Vagina (tissue), 2 donors: ENCODE results near the gene NSG1. TPM values are rescaled to one million over a fixed set of nuclear protein-coding genes. Genes with fewer than 3 reads are reported as not detected.

Experiments used
- DNase-seq, 2 donors: peaks; one replicate each; pipeline ENCODE4 v3.0.0-alpha.2; 2017; ENCODE audit errors: extremely low spot score in 2 of 2
- H3K27ac ChIP-seq: fragments of 200-600 bp; sonication (generic); one replicate; pipeline ENCODE4 v1.5.1; 2019
- H3K27me3 ChIP-seq: fragments of 200-600 bp; sonication (generic); one replicate; pipeline ENCODE4 v1.5.1; 2019
- H3K36me3 ChIP-seq, 2 donors: fragments of 200-600 bp; sonication (generic); one replicate each; pipeline ENCODE4 v1.5.1; 2017 to 2019
- H3K4me1 ChIP-seq: fragments of 200-600 bp; sonication (generic); one replicate; pipeline ENCODE4 v1.5.1; 2019
- H3K4me3 ChIP-seq, 2 donors: fragments of 200-600 bp; sonication (generic); 1 replicate in 1 of 2; 2 replicates in 1 of 2; pipeline ENCODE4 v1.5.1; 2016 to 2019
- H3K9me3 ChIP-seq: fragments of 200-600 bp; sonication (generic); one replicate; pipeline ENCODE4 v1.5.1; 2019
- POLR2A ChIP-seq, 2 donors: fragments of 450-650 bp; IDR thresholded peaks; one replicate each; pipeline ENCODE4 v1.6.1; 2017; ENCODE audit warnings: antibody characterized with exemption in 2 of 2, mild to moderate bottlenecking in 2 of 2, moderate library complexity in 2 of 2
- POLR2AphosphoS5 ChIP-seq, 2 donors: sonication (generic); formaldehyde crosslinking; IDR thresholded peaks; one replicate each; pipeline ENCODE4 v1.9.0; 2017; ENCODE audit warnings: antibody characterized with exemption in 2 of 2, mild to moderate bottlenecking in 2 of 2, low read depth in 1 of 2; ENCODE audit not compliant: insufficient read depth in 1 of 2
- intact Hi-C: fragments of 100-400 bp; cut with DNase I; formaldehyde crosslinking; loops from one replicate; pipeline ENCODE4 v1.15.1; 2023
- total RNA-seq: library from RNA; depleted of rRNA; stranded (reverse); fragments of >200 nt; gene quantifications from one replicate; pipeline ENCODE4 v1.2.3, GENCODE V29; 2016
- TF ChIP-seq, protein P1 (sequence below), 3 experiments: fragments of 450-650 bp in 2 of 3; fragments of 200-600 bp in 1 of 3; sonication (generic) in 1 of 3; IDR thresholded peaks; one replicate each; pipeline ENCODE4 v1.5.1; 2017 to 2019; ENCODE audit warnings: antibody characterized with exemption in 3 of 3, mild to moderate bottlenecking in 2 of 3, moderate library complexity in 2 of 3

NSG1 gene
- total RNA-seq, 1 donor from 2014 or later, result 32.9 TPM

DNA sequence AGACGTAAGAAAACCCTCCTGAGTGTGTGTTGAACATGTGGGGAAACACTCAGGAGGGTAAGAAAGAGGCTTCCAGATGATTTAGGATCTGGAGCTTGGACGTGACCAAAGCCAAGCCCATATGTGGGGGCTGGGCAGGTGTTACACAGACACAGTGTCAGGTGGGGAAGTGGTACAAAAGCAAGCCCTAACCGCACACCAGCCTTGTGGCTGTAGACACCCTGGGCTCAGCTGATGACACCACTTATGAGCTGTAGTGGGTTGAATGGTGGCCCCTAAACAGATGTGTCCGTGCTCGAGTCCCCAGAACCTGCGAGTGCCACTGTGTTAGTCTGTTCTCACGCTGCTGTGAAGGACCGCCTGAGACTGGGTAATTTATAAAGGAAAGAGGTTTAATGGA is 25.0 kb upstream of the NSG1 start:
- TF ChIP-seq POLR2AphosphoS5 (IDR thresholded peaks at IDR 0.05; ENCODE audit: insufficient read depth in 1 of 2, low read depth in 1 of 2) (no peak), POLR2A (IDR thresholded peaks at IDR 0.05) (no peak)
- TF ChIP-seq, protein P1, sequence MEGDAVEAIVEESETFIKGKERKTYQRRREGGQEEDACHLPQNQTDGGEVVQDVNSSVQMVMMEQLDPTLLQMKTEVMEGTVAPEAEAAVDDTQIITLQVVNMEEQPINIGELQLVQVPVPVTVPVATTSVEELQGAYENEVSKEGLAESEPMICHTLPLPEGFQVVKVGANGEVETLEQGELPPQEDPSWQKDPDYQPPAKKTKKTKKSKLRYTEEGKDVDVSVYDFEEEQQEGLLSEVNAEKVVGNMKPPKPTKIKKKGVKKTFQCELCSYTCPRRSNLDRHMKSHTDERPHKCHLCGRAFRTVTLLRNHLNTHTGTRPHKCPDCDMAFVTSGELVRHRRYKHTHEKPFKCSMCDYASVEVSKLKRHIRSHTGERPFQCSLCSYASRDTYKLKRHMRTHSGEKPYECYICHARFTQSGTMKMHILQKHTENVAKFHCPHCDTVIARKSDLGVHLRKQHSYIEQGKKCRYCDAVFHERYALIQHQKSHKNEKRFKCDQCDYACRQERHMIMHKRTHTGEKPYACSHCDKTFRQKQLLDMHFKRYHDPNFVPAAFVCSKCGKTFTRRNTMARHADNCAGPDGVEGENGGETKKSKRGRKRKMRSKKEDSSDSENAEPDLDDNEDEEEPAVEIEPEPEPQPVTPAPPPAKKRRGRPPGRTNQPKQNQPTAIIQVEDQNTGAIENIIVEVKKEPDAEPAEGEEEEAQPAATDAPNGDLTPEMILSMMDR (IDR thresholded peaks at IDR 0.05), result no peak
- no peak for DNase-seq
- no peak overlapping the region for H3K27ac ChIP-seq
- no peaks in the 10 kb centered on the region for H3K27me3 ChIP-seq
- intact Hi-C loops, result no loop called here
- no peaks in the 10 kb centered on the region for H3K4me1 ChIP-seq
- H3K36me3 ChIP-seq, result no peaks in the 10 kb centered on the region
- no peak overlapping the region for H3K4me3 ChIP-seq
- no peaks in the 10 kb centered on the region for H3K9me3 ChIP-seq

DNA sequence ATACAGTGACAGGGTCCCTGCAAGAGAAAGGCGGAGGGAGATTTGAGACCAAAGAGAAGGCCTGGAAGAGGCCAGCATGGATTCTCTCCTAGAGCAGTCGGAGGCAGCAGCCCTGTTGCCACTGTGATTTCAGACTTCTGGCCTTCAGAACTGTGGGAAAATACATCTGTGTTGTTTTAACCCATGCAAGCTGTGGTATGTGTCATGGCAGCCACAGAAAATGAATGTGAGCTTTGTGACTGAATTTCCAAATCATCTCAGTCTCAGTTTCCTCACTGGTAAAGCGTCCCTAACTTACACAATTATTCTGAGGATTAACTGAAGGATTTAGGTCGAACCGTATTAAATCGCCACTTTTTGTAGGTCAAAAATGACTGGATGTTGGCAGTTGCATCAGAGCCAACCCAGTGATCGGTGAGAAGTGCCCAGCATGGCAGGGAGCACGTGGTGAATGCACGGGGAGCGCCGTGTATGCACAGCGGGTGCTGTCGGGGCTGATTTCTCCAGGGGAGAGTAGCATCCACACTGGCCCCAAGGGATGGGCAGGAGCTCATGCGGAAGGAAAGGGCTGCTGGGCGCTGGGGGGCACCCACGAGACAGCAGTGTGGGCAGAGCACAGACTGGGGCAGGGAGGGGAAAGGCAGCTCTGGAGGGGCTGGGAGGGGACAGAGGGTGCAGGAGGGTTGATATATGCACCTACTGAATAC is 23.8 kb upstream of the NSG1 start:
- Histone ChIP-seq H3K27me3 (no peaks in the 10 kb centered on the region), H3K4me1 (no peaks in the 10 kb centered on the region), H3K4me3 (no peak overlapping the region), H3K36me3 (no peaks in the 10 kb centered on the region), H3K27ac (no peak overlapping the region), H3K9me3 (no peaks in the 10 kb centered on the region)
- intact Hi-C loops, result no loop called here
- TF ChIP-seq POLR2AphosphoS5 (IDR thresholded peaks at IDR 0.05; ENCODE audit: insufficient read depth in 1 of 2, low read depth in 1 of 2) (no peak), POLR2A (IDR thresholded peaks at IDR 0.05) (no peak)
- TF ChIP-seq, protein P1 (IDR thresholded peaks at IDR 0.05), result no peak
- DNase-seq, result no peak

GRCh38 chr4:4364061-4364460 is 22.8 kb upstream of the NSG1 start:
- Histone ChIP-seq H3K27me3 (no peaks in the 10 kb centered on the region), H3K4me3 (no peak overlapping the region), H3K27ac (no peak overlapping the region), H3K9me3 (no peaks in the 10 kb centered on the region), H3K4me1 (no peaks in the 10 kb centered on the region), H3K36me3 (no peaks in the 10 kb centered on the region)
- intact Hi-C loops, result no loop called here
- DNase-seq, result no peak
- TF ChIP-seq POLR2A (IDR thresholded peaks at IDR 0.05), result no peak
- TF ChIP-seq, protein P1 (IDR thresholded peaks at IDR 0.05), result no peak
- no peak for TF ChIP-seq POLR2AphosphoS5 (IDR thresholded peaks at IDR 0.05; ENCODE audit: insufficient read depth in 1 of 2, low read depth in 1 of 2)

DNA sequence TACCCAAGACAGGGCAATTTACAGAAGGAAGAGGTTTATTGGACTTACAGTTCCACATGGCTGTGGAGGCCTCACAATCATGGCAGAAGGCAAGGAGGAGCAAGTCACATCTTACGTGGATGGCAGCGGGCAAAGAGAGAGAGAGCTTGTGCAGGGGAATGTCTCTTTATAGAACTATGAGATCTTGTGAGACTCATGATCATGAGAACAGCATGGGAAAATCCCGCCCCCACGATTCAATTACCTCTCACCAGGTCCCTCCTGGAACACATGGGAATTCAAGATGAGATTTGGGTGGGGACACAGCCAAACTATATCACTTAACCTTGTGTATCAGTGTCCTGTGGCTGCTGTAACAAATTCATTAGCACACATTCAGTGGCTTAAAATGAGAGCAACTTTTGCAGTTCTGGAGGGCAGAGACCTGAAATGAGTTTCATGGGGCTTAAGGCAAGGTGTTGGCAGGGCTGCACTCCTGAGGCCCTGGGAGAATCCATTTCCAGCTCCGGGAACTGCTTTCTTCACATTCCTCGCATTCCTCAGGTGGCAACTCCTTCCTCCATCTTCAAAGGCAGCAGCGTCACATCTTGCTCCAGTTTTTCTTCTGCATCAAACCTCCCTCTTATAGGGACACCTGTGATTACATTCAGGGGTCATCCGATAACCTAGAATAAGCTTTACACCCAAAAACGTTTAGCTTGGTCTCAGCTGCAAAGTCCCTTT is 22.3 kb upstream of the NSG1 start:
- TF ChIP-seq, protein P1 (IDR thresholded peaks at IDR 0.05), result no peak
- TF ChIP-seq POLR2AphosphoS5 (IDR thresholded peaks at IDR 0.05; ENCODE audit: insufficient read depth in 1 of 2, low read depth in 1 of 2), result no peak
- no peak for TF ChIP-seq POLR2A (IDR thresholded peaks at IDR 0.05)
- intact Hi-C loops, result no loop called here
- Histone ChIP-seq H3K27ac (no peak overlapping the region), H3K36me3 (no peaks in the 10 kb centered on the region), H3K4me1 (no peaks in the 10 kb centered on the region), H3K27me3 (no peaks in the 10 kb centered on the region), H3K9me3 (no peaks in the 10 kb centered on the region), H3K4me3 (no peak overlapping the region)
- DNase-seq, result no peak
